Measurements from ENCODE around the gene EFCAB6. TPM values are rescaled to one million over a fixed set of nuclear protein-coding genes. Genes with fewer than 3 reads are reported as not detected.

Gene EFCAB6
- total RNA-seq, 1 donor from 2014 or later: 1.5 TPM

- Mint-ChIP-seq H3K4me1 (no peaks in the 10 kb centered on the region), H3K36me3 (ENCODE audit: low read depth) (no peaks in the 10 kb centered on the region), H3K27ac (ENCODE audit: unreplicated experiment) (no peak overlapping the region), H3K9me3 (no peaks in the 10 kb centered on the region), H3K27me3 (ENCODE audit: low read depth) (no peaks in the 10 kb centered on the region), H3K4me3 (no peak overlapping the region)
- DNase-seq (ENCODE audit: low read depth, low spot score): no peak
- no peak for TF ChIP-seq CTCF (conservative IDR thresholded peaks at IDR 0.05)
Measured at GRCh38 chr22:43837666-43838065, 25.6 kb upstream of the EFCAB6 start.

DNA sequence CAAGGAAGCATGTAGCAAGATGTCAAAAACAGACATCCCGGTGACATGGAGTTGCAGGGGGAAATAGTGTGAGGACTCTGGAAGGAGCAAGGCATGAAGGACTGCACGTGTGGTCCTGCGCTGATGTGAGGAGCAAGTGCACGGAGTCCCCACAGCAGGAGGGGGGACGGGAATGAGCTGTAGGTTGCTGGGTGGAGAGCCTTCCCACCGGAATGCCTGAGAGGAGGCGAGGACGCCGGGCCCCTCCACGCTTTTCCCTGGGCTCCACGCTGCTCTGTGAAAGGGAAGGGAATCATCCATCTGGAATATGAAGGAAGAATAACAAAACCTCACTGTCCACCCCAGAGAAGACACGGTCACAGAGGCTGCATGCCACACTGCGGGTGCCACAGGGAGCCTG, 23.6 kb upstream of the EFCAB6 start:
- no peaks in the 10 kb centered on the region for H3K9me3 Mint-ChIP-seq
- H3K4me1 Mint-ChIP-seq: no peaks in the 10 kb centered on the region
- no peak overlapping the region for H3K27ac Mint-ChIP-seq (ENCODE audit: unreplicated experiment)
- H3K27me3 Mint-ChIP-seq (ENCODE audit: low read depth): no peaks in the 10 kb centered on the region
- TF ChIP-seq CTCF (conservative IDR thresholded peaks at IDR 0.05): no peak
- no peak overlapping the region for H3K4me3 Mint-ChIP-seq
- no peak for DNase-seq (ENCODE audit: low read depth, low spot score)
- no peaks in the 10 kb centered on the region for H3K36me3 Mint-ChIP-seq (ENCODE audit: low read depth)

DNA sequence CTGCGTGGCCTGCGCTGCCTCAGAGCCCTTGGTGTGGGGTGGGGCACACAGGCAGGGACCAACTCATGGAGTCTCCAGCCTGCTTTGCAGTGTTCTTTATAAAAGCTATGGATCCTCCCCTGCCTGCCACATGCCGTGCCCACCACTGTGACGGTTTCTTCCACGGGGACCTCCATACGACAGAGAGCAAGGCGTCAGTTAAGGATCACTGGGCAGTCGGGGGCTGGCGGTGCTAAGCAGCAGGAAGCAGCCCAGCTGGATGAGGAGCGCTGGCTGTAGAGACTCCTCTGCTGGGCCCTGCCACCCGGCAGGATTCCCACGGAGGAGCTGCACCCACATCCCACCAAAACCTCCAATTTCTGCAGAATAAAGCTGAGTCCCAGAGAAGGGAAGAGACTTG, 23.1 kb upstream of the EFCAB6 start:
- H3K4me3 Mint-ChIP-seq: no peak overlapping the region
- H3K27me3 Mint-ChIP-seq (ENCODE audit: low read depth): no peaks in the 10 kb centered on the region
- DNase-seq (ENCODE audit: low read depth, low spot score): no peak
- H3K36me3 Mint-ChIP-seq (ENCODE audit: low read depth): no peaks in the 10 kb centered on the region
- H3K4me1 Mint-ChIP-seq: no peaks in the 10 kb centered on the region
- no peak for TF ChIP-seq CTCF (conservative IDR thresholded peaks at IDR 0.05)
- H3K27ac Mint-ChIP-seq (ENCODE audit: unreplicated experiment): no peak overlapping the region
- H3K9me3 Mint-ChIP-seq: no peaks in the 10 kb centered on the region

GRCh38 chr22:43833286-43834240, 21.5 kb upstream of the EFCAB6 start:
- Mint-ChIP-seq H3K4me1 (no peaks in the 10 kb centered on the region), H3K4me3 (no peak overlapping the region), H3K27me3 (ENCODE audit: low read depth) (no peaks in the 10 kb centered on the region), H3K27ac (ENCODE audit: unreplicated experiment) (no peak overlapping the region), H3K9me3 (no peaks in the 10 kb centered on the region), H3K36me3 (ENCODE audit: low read depth) (no peaks in the 10 kb centered on the region)
- no peak for DNase-seq (ENCODE audit: low read depth, low spot score)
- no peak for TF ChIP-seq CTCF (conservative IDR thresholded peaks at IDR 0.05)

GRCh38 chr22:43832393-43833265, 20.5 kb upstream of the EFCAB6 start:
- H3K4me1 Mint-ChIP-seq: peaks cover 6% of the 10 kb centered on the region
- H3K9me3 Mint-ChIP-seq: no peaks in the 10 kb centered on the region
- H3K27me3 Mint-ChIP-seq (ENCODE audit: low read depth): no peaks in the 10 kb centered on the region
- H3K4me3 Mint-ChIP-seq: no peak overlapping the region
- TF ChIP-seq CTCF (conservative IDR thresholded peaks at IDR 0.05): no peak
- no peak overlapping the region for H3K27ac Mint-ChIP-seq (ENCODE audit: unreplicated experiment)
- no peak for DNase-seq (ENCODE audit: low read depth, low spot score)
- no peaks in the 10 kb centered on the region for H3K36me3 Mint-ChIP-seq (ENCODE audit: low read depth)
